GM21526 (cell line): ENCODE data around the gene NSG1.
A peak's percentile ranks its signal among the peaks of the same experiment; 100 is the strongest.

Source experiments
- ATAC-seq: cut with Tn5 transposase; IDR thresholded peaks from one replicate; pipeline ENCODE4 v1.9.1; 2021; ENCODE audit warnings: moderate library complexity; ENCODE audit not compliant: unreplicated experiment, low FRiP score

The NSG1 gene

GRCh38 chr4:4395371-4395770, 8.5 kb downstream of the NSG1 start:
- no peak for ATAC-seq

GRCh38 chr4:4395849-4396627, 9.1 kb downstream of the NSG1 start:
- ATAC-seq, result peak; percentile 79

- ATAC-seq, result no peak
Measured at GRCh38 chr4:4396628-4397440, 9.9 kb downstream of the NSG1 start.

- no peak for ATAC-seq
Measured at GRCh38 chr4:4397441-4397819, 10.5 kb downstream of the NSG1 start.

- no peak for ATAC-seq
Measured at GRCh38 chr4:4398430-4398829, 11.5 kb downstream of the NSG1 start.

GRCh38 chr4:4401036-4401435, 14.1 kb downstream of the NSG1 start:
- no peak for ATAC-seq

DNA sequence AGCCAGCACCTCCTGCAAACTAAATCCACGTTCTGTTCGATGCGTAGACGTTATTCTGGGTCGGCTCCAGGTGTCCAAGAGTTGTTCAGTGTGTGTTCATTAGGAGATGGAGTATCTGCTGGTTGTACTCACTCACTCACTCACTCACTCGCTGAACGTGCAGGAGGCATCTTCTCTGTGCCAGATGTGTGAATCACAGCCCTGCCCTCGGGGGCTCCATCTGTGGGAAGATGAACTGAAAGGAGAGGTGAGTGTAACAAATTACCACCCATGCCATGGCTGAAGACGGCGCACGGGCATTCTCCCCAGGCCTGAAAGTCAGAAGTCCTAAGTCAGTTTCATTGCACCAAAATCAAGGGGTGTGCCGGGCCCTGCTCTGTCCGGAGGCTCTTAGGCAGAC, 16.1 kb downstream of the NSG1 start:
- no peak for ATAC-seq

- ATAC-seq, result no peak
Measured at GRCh38 chr4:4405358-4405962, 18.6 kb downstream of the NSG1 start.

- no peak for ATAC-seq
Measured at GRCh38 chr4:4406455-4407298, 19.8 kb downstream of the NSG1 start.

GRCh38 chr4:4407299-4408131, 20.6 kb downstream of the NSG1 start:
- no peak for ATAC-seq

GRCh38 chr4:4408132-4408523, 21.2 kb downstream of the NSG1 start:
- no peak for ATAC-seq

- ATAC-seq, result no peak
Measured at GRCh38 chr4:4408576-4409335, 21.9 kb downstream of the NSG1 start.

DNA sequence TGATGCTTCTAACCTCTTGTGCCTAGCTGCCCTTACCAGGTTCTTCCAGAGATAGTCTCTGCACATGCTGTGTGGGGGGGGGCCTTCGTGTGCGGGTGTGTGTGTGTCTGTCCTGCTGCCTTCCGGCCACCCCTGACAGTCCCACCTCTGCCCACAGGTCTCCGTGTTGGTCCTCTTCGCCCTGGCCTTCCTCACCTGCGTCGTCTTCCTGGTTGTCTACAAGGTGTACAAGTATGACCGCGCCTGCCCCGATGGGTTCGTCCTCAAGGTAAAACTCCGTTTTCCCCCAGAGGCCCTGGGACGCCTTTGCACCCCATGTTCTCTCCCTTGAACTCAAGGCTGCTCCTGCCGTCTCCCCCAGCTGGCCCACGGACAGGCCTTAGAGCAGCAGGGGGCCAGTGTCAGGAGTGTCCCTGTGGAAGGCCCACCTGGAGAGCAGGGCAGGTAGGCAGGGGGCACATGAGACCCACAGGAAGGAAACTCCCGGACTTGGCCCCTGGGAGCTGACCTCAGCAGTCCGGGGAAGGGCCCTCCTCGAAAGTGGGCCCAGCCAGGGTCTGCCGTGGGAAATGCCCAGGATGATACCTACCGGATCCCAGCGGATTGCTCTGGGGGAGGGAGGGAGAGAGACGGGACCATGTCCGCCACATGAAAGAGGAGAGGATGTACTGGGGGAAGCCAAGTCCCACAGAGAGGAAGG, 22.7 kb downstream of the NSG1 start:
- no peak for ATAC-seq

DNA sequence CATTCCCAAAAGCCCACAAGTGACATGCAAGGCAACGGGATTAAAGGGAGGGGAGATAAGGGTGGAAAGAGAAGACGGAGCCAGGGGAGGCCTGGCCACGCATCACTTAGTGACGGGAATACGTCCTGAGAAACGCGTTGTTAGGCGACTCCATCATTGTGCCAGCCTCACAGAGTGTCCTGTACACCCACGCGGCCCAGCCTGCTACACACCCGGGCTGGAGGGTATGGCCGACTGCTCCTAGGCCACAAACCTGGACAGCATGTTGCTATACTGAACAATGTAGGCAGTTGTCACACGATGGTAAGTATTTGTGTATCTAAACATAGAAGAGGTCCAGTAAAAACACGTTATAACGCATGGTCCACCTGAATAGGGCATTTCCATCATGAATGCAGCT, 23.4 kb downstream of the NSG1 start:
- ATAC-seq, result no peak

- ATAC-seq, result no peak
Measured at GRCh38 chr4:4411906-4412305, 25.0 kb downstream of the NSG1 start.

- no peak for ATAC-seq
Measured at GRCh38 chr4:4412641-4413372, 25.9 kb downstream of the NSG1 start.

DNA sequence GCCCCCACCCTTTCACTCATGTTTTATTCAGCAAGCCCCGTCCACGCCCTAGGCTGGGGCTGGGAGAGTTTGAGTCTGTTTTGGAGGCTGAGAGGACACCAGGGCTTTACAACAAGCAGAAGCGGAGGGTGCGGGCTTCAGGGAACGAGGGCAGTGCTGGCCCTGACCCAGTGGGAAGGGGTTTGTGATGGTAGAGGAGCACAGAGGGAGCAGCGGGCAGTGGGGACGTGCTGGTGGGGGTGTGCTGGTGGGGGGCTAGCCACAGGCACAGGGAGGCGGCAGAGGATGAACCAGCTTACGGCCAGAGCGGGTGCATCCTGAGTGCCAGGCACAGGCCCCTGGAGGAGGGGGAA, 26.4 kb downstream of the NSG1 start:
- no peak for ATAC-seq

- no peak for ATAC-seq
Measured at GRCh38 chr4:4413806-4414205, 26.9 kb downstream of the NSG1 start.
